Lung (tissue), 12 donors: ENCODE data around the gene ELMOD3. TPM values are rescaled to one million over a fixed set of nuclear protein-coding genes. Genes with fewer than 3 reads are reported as not detected.

Experiments used
- ATAC-seq: fragments of 200-7000 bp; cut with Tn5 transposase; one replicate; pipeline ENCODE4 v1.9.1; 2020; ENCODE audit warnings: moderate number of reproducible peaks; ENCODE audit not compliant: insufficient read depth, low FRiP score
- DNase-seq, 3 donors: peaks; one replicate each; pipeline ENCODE4 v3.0.0-alpha.2; 2013 to 2017
- H3K27ac ChIP-seq, 2 donors: one replicate each; pipeline ENCODE4 v1.5.1; 2013; ENCODE audit warnings: mild to moderate bottlenecking in 2 of 2, moderate library complexity in 2 of 2, control low read depth in 1 of 2, inconsistent platforms in 1 of 2, low read depth in 1 of 2, low read length in 1 of 2
- H3K27me3 ChIP-seq, 3 donors: one replicate each; pipeline ENCODE4 v1.5.1; 2013; ENCODE audit warnings: low read length in 2 of 3; ENCODE audit not compliant: control insufficient read depth in 3 of 3, insufficient read depth in 3 of 3
- H3K36me3 ChIP-seq, 4 donors: one replicate each; pipeline ENCODE4 v1.5.1; 2013; ENCODE audit warnings: low read length in 4 of 4, mild to moderate bottlenecking in 1 of 4, moderate library complexity in 1 of 4; ENCODE audit not compliant: control insufficient read depth in 4 of 4, insufficient read depth in 4 of 4
- H3K4me1 ChIP-seq, 5 donors: one replicate each; pipeline ENCODE4 v1.5.1; 2013; ENCODE audit warnings: low read length in 5 of 5, mild to moderate bottlenecking in 2 of 5, moderate library complexity in 1 of 5; ENCODE audit not compliant: control insufficient read depth in 5 of 5, insufficient read depth in 5 of 5
- H3K4me3 ChIP-seq: one replicate; pipeline ENCODE4 v1.5.1; 2013; ENCODE audit warnings: mild to moderate bottlenecking, control low read depth, moderate library complexity
- H3K9ac ChIP-seq, 2 donors: one replicate each; pipeline ENCODE4 v1.5.1; 2013; ENCODE audit warnings: low read length in 2 of 2, control low read depth in 1 of 2; ENCODE audit not compliant: insufficient read depth in 1 of 2
- H3K9me3 ChIP-seq, 4 donors: one replicate each; pipeline ENCODE4 v1.5.1; 2013; ENCODE audit warnings: low read length in 3 of 4, mild to moderate bottlenecking in 1 of 4, moderate library complexity in 1 of 4; ENCODE audit not compliant: control insufficient read depth in 4 of 4, insufficient read depth in 3 of 4
- CTCF ChIP-seq: IDR thresholded peaks from 2 replicates; pipeline ENCODE4 v1.5.1; 2012; ENCODE audit warnings: mild to moderate bottlenecking; ENCODE audit errors: control extremely low read depth, extremely low read depth
- WGBS, 2 donors: extraction: QIAGEN DNeasy Blood & Tissue Kit; methylation state at CpG; one replicate each; pipeline ENCODE4 v1.1.7; 2013; 5-methylcytosine and 5-hydroxymethylcytosine counted together
- polyA plus RNA-seq, 2 donors: library from polyadenylated mRNA; stranded (reverse); fragments of 200-250 nt; gene quantifications; one replicate each; pipeline ENCODE4 v1.2.1, GENCODE V29; 2013
- total RNA-seq, 2 donors: library from RNA; depleted of rRNA in 1 of 2; stranded (reverse); fragments of >200 nt in 1 of 2; gene quantifications; one replicate each; pipeline ENCODE4 v1.2.1, GENCODE V29; 2014 to 2021
- donor health status: control.
- donor health status: control.
- donor health status: Bipolar disorder and iron deficiency.
- donor health status: healthy.
- donor health status: DM: yes; HTN: yes; CAD: no.

ELMOD3 gene
- total and polyA plus RNA-seq, 4 donors: 11.9 to 26.5 (median 14.7) TPM

DNA sequence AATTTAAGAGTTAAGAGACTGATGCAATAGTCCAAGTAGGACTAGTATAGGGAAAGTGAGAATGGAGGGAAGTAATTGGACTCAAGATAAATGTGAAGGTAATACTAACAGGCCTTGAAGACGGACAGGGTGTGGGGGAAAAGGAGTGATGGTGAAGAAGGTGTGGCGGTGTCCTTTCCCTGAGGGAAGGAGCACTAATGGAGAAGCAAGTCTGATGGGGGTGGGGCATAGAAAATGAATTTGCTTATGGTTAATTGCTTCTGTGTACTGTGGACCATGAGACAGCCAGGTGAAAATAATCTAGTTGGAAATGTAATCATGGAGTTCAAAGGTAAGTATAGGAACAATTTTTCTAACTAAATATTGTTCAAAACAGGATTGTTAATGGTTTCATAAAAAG lies 19.6 kb upstream of the ELMOD3 start:
- no peaks in the 10 kb centered on the region for H3K27me3 ChIP-seq
- H3K9me3 ChIP-seq: no peaks in the 10 kb centered on the region
- no peaks in the 10 kb centered on the region for H3K36me3 ChIP-seq
- no peak for TF ChIP-seq CTCF
- no peak for DNase-seq
- no peak overlapping the region for H3K9ac ChIP-seq
- ATAC-seq: no peak
- H3K27ac ChIP-seq: no peak overlapping the region
- WGBS, 2 donors: 45 to 50% methylated on average over 2 of the region's 2 CpGs
- no peaks in the 10 kb centered on the region for H3K4me1 ChIP-seq
- H3K4me3 ChIP-seq: no peak overlapping the region

DNA sequence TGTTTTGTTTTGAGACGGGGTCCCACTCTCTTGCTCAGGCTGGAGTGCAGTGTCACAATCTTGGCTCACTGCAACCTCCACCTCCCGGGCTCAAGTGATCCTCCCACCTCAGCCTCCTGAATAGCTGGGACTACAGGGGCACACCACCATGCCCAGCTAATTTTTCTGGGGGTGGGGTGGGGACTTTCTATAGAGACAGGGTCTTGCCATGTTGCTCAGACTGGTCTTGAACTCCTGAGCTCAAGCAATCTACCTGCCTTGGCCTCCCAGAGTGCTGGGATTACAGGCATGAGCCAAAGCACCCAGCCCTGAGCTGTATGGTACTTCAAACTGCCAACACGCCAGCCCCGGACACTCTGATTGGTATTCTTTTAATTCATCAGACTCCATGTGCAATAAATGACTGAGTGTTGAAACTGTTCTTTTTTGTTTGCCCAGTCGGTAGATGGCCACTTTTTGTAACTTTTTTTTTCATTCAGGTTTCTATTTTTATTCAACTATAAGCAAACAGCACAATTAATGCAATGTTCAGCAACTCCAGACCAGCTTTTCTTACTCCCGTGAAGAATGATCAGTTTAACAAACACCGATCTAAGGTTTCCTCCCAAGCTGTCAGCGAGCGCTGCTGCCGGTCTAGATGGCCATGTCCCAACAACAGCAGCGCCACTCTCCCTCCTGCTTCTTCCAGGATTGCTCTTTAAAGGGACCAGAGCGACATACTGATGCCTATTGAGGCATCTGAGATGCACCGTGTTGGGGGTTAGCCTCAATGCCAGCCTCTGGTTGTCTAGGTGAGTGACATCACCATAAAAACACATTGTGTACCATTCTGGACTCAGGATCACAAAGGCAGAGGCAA lies 14.3 kb upstream of the ELMOD3 start:
- Histone ChIP-seq H3K4me3 (no peak overlapping the region), H3K4me1 (no peaks in the 10 kb centered on the region), H3K27ac (no peak overlapping the region), H3K9ac (no peak overlapping the region), H3K27me3 (no peaks in the 10 kb centered on the region), H3K36me3 (peaks cover 0 to 19% (median 3%) of the 10 kb centered on the region in 4 donors), H3K9me3 (no peaks in the 10 kb centered on the region)
- no peak for ATAC-seq
- no peak for TF ChIP-seq CTCF
- DNase-seq: peak in 2 of 3 donors; percentile 36 to 39
- WGBS, 2 donors: 41 to 61% methylated on average over 13 of the region's 13 CpGs

DNA sequence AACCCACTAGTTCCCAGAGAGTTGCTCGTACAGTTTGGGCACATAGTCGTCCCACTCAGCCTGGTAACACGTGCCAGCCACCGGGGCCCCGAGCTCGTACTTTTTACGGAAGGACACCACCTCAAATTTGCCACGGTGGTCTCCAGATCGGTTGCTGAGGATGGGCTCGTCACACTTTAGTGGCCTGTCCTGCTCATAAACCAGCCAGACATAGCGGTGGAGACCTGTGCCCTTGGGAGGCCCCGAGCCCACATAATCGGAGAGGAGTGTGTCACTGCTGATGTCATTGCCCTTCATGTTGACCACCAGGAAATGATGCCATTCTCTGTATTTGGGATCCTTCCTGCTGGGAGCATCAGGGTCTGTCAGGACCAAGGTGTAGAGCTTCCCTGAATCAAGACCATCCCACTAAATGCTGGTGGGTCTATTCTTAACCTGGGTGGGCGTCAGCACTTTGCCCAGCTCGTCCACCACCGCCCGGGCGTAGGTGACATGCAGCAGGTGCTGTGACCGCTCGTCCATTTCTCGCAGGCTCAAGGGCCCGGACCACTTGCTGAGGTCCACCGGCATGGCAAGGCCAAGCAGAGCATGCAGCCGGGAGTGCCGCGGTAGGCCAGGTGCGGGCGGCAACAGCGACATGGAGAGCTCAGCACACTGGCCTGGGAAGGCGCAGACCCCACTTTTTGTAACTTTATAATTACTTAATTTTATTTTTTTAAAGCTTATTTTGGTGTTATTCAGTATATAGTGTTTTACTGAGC lies 13.1 kb upstream of the ELMOD3 start:
- 93 to 95% methylated on average over 30 of the region's 30 CpGs for WGBS, 2 donors
- no peak overlapping the region for H3K4me3 ChIP-seq
- ATAC-seq (no peak), DNase-seq (no peak)
- no peaks in the 10 kb centered on the region for H3K27me3 ChIP-seq
- H3K9ac ChIP-seq: no peak overlapping the region
- no peaks in the 10 kb centered on the region for H3K9me3 ChIP-seq
- TF ChIP-seq CTCF: no peak
- H3K27ac ChIP-seq: no peak overlapping the region
- H3K36me3 ChIP-seq: peaks cover 0 to 30% (median 9%) of the 10 kb centered on the region in 4 donors
- no peaks in the 10 kb centered on the region for H3K4me1 ChIP-seq
